Measurements from ENCODE around the gene ACTR10.

ACTR10 gene

GRCh38 chr14:58200846-58201245, 897 bp downstream of the ACTR10 start:
- H3K4me3 ChIP-seq (ENCODE audit: low read depth, low read length), result peak overlapping the region; percentile 99
- POLR2A ChIA-PET, result interaction anchor here (1.1 to 1.3 kb wide), 2 partner anchors 12 to 29 kb away, joined by 3 to 4 read pairs; no protein-coding TSS in a partner anchor
- peaks cover 9 to 16% of the 10 kb centered on the region in 2 experiments for H3K36me3 ChIP-seq (ENCODE audit: control insufficient read depth in 2 of 2, insufficient read depth in 1 of 2, low read length in 2 of 2)
- H3K9me3 ChIP-seq (ENCODE audit: control insufficient read depth, insufficient read depth, low read depth, low read length), result no peaks in the 10 kb centered on the region
- peak overlapping the region; percentile 83 for H3K27ac ChIP-seq (ENCODE audit: extremely low read depth, low read depth, low read length)
- peaks cover 2% of the 10 kb centered on the region; the same call in 1 of the 2 replicates for H3K4me1 ChIP-seq (ENCODE audit: control insufficient read depth, insufficient read depth, low read length)
- CTCF ChIA-PET, result no interaction called here
- TF ChIP-seq EGR2 (tag by site-specific recombination; IDR thresholded peaks at IDR 0.05; ENCODE audit: low read depth), result no peak
- TF ChIP-seq ZNF174 (tag by site-specific recombination; IDR thresholded peaks at IDR 0.05), result no peak
- no peak for TF ChIP-seq ZNF26 (tag by site-specific recombination; IDR thresholded peaks at IDR 0.05)
- TF ChIP-seq ZNF10 (tag by site-specific recombination; IDR thresholded peaks at IDR 0.05), result no peak
- TF ChIP-seq ZNF658 (tag by site-specific recombination; IDR thresholded peaks at IDR 0.05), result no peak
- TF ChIP-seq ZBTB20 (tag by site-specific recombination; IDR thresholded peaks at IDR 0.05), result no peak
- TF ChIP-seq KLF10 (tag by site-specific recombination; IDR thresholded peaks at IDR 0.05), result no peak
- TF ChIP-seq KLF7 (tag by site-specific recombination; IDR thresholded peaks at IDR 0.05; ENCODE audit: borderline replicate concordance), result no peak
- no peak for TF ChIP-seq TSHZ1 (tag by site-specific recombination; IDR thresholded peaks at IDR 0.05; ENCODE audit: borderline replicate concordance)
- no peak for TF ChIP-seq ZNF274 (IDR thresholded peaks at IDR 0.05; ENCODE audit: low read length)
- TF ChIP-seq ZNF274 (tag by site-specific recombination; IDR thresholded peaks at IDR 0.05; ENCODE audit: borderline replicate concordance), result no peak
- no peak for TF ChIP-seq MEIS1 (CRISPR knock-in tag; IDR thresholded peaks at IDR 0.05; ENCODE audit: borderline replicate concordance)
- no peak for TF ChIP-seq SCRT2 (tag by site-specific recombination; IDR thresholded peaks at IDR 0.05)
- TF ChIP-seq PRDM10 (tag by site-specific recombination; IDR thresholded peaks at IDR 0.05), result no peak
- TF ChIP-seq ZNF707 (tag by site-specific recombination; IDR thresholded peaks at IDR 0.05), result no peak
- no peak for TF ChIP-seq IKZF3 (tag by site-specific recombination; IDR thresholded peaks at IDR 0.05)

GRCh38 chr14:58213176-58213575, 13.2 kb downstream of the ACTR10 start:
- Histone ChIP-seq H3K4me3 (ENCODE audit: low read depth, low read length) (no peak overlapping the region), H3K27ac (ENCODE audit: extremely low read depth, low read depth, low read length) (no peak overlapping the region), H3K4me1 (ENCODE audit: control insufficient read depth, insufficient read depth, low read length) (no peaks in the 10 kb centered on the region), H3K9me3 (ENCODE audit: control insufficient read depth, insufficient read depth, low read depth, low read length) (no peaks in the 10 kb centered on the region), H3K36me3 (ENCODE audit: control insufficient read depth in 2 of 2, insufficient read depth in 1 of 2, low read length in 2 of 2) (peaks cover 50 to 69% of the 10 kb centered on the region in 2 experiments)
- POLR2A ChIA-PET, result interaction anchor here (1.9 kb wide), 1 partner anchor 13 kb away, joined by 4 read pairs; the partner anchor contains the start of gene ACTR10
- CTCF ChIA-PET, result no interaction called here
- TF ChIP-seq ZNF473 (tag by site-specific recombination; IDR thresholded peaks at IDR 0.05) (no peak), ZNF670 (tag by site-specific recombination; IDR thresholded peaks at IDR 0.05; ENCODE audit: low read depth) (no peak), ZNF791 (tag by site-specific recombination; IDR thresholded peaks at IDR 0.05) (no peak), ZNF48 (tag by site-specific recombination; IDR thresholded peaks at IDR 0.05) (no peak), TSHZ1 (tag by site-specific recombination; IDR thresholded peaks at IDR 0.05; ENCODE audit: borderline replicate concordance) (no peak), ZNF148 (tag by site-specific recombination; IDR thresholded peaks at IDR 0.05; ENCODE audit: borderline replicate concordance) (no peak)
